ENCODE data around the gene MDFIC2. TPM values are rescaled to one million over a fixed set of nuclear protein-coding genes. Genes with fewer than 3 reads are reported as not detected.

MDFIC2 gene
- total RNA-seq, 4 donors from 2014 or later: not detected

GRCh38 chr3:70264122-70264780 is 48.2 kb downstream of the MDFIC2 start:
- TF ChIP-seq CTCF (IDR thresholded peaks at IDR 0.05) (no peak), POLR2A (IDR thresholded peaks at IDR 0.05) (no peak)
- DNase-seq: no peak
- H3K27ac ChIP-seq: no peak overlapping the region
- intact Hi-C loops (cut with DNase I): no loop called here
- 73 to 75% methylated on average over 3 of the region's 3 CpGs for WGBS, 2 donors
- H3K27me3 ChIP-seq: no peaks in the 10 kb centered on the region
- no peaks in the 10 kb centered on the region for H3K4me1 ChIP-seq
- no peaks in the 10 kb centered on the region for H3K36me3 ChIP-seq
- H3K9me3 ChIP-seq: no peaks in the 10 kb centered on the region
- H3K4me3 ChIP-seq (replicated peaks in 1 of 3): no peak overlapping the region

GRCh38 chr3:70261283-70261682 is 51.2 kb downstream of the MDFIC2 start:
- 83 to 92% methylated on average over 1 of the region's 1 CpG for WGBS, 2 donors
- TF ChIP-seq POLR2A (IDR thresholded peaks at IDR 0.05): no peak
- no peak for TF ChIP-seq CTCF (IDR thresholded peaks at IDR 0.05)
- intact Hi-C loops (cut with DNase I): no loop called here

GRCh38 chr3:70256566-70256965 is 55.9 kb downstream of the MDFIC2 start:
- no peaks in the 10 kb centered on the region for H3K36me3 ChIP-seq
- intact Hi-C loops (cut with DNase I): no loop called here
- DNase-seq: no peak
- H3K4me3 ChIP-seq (replicated peaks in 1 of 3): no peak overlapping the region
- no peak for TF ChIP-seq POLR2A (IDR thresholded peaks at IDR 0.05)
- TF ChIP-seq CTCF (IDR thresholded peaks at IDR 0.05): no peak
- no peaks in the 10 kb centered on the region for H3K9me3 ChIP-seq
- no peaks in the 10 kb centered on the region for H3K27me3 ChIP-seq
- no peak overlapping the region for H3K27ac ChIP-seq
- 81 to 85% methylated on average over 1 of the region's 1 CpG for WGBS, 2 donors
- no peaks in the 10 kb centered on the region for H3K4me1 ChIP-seq

More at GRCh38 chr3:70261283-70261682, 51.2 kb downstream of the MDFIC2 start:
- H3K27ac ChIP-seq: no peak overlapping the region
- H3K4me1 ChIP-seq: no peaks in the 10 kb centered on the region
- DNase-seq: no peak
- H3K27me3 ChIP-seq: no peaks in the 10 kb centered on the region
- no peak overlapping the region for H3K4me3 ChIP-seq (replicated peaks in 1 of 3)
- H3K36me3 ChIP-seq: no peaks in the 10 kb centered on the region
- H3K9me3 ChIP-seq: no peaks in the 10 kb centered on the region

GRCh38 chr3:70250492-70250891 is 61.9 kb downstream of the MDFIC2 start:
- Histone ChIP-seq H3K27ac (no peak overlapping the region), H3K4me3 (replicated peaks in 1 of 3) (no peak overlapping the region), H3K9me3 (no peaks in the 10 kb centered on the region), H3K36me3 (no peaks in the 10 kb centered on the region), H3K27me3 (no peaks in the 10 kb centered on the region), H3K4me1 (no peaks in the 10 kb centered on the region)
- intact Hi-C loops (cut with DNase I): no loop called here
- TF ChIP-seq CTCF (IDR thresholded peaks at IDR 0.05): no peak
- no peak for TF ChIP-seq POLR2A (IDR thresholded peaks at IDR 0.05)
- DNase-seq: no peak
- 50 to 66% methylated on average over 3 of the region's 3 CpGs for WGBS, 2 donors

- no peak for DNase-seq
- 84 to 85% methylated on average over 7 of the region's 7 CpGs for WGBS, 2 donors
- no peak overlapping the region for H3K4me3 ChIP-seq (replicated peaks in 1 of 3)
- H3K36me3 ChIP-seq: no peaks in the 10 kb centered on the region
- no peak overlapping the region for H3K27ac ChIP-seq
- H3K27me3 ChIP-seq: no peaks in the 10 kb centered on the region
- H3K4me1 ChIP-seq: no peaks in the 10 kb centered on the region
- intact Hi-C loops (cut with DNase I): no loop called here
- no peaks in the 10 kb centered on the region for H3K9me3 ChIP-seq
- TF ChIP-seq CTCF (IDR thresholded peaks at IDR 0.05): no peak
- no peak for TF ChIP-seq POLR2A (IDR thresholded peaks at IDR 0.05)
Observed at GRCh38 chr3:70249509-70250160, 62.8 kb downstream of the MDFIC2 start.
